Skeletal muscle satellite cell (primary cell): ENCODE results near the gene XPOT. TPM values are rescaled to one million over a fixed set of nuclear protein-coding genes. Genes with fewer than 3 reads are reported as not detected.

ENCODE experiments used
- small RNA-seq: library from RNA; depleted of rRNA; stranded (forward); fragments of <200 nt; gene quantifications from one replicate; pipeline ENCODE3, GENCODE V24; 2012

Gene XPOT

Small RNA genes lying within 50 kb of the gene (small RNA-seq; reads per million reads assigned to genes)
- not detected for gene RF01210
